GM19238 (cell line): ENCODE data around the gene CAMK4.
A peak's percentile ranks its signal among the peaks of the same experiment; 100 is the strongest.

Experiments used
- DNase-seq: peaks from one replicate; pipeline ENCODE4 v3.0.0; 2011; ENCODE audit warnings: low spot score; ENCODE audit not compliant: insufficient read length

Gene CAMK4

GRCh38 chr5:111223787-111224560 is at the start of gene CAMK4:
Gene CAMK4 (plus strand): TSS chr5:111224384. CDS start chr5:111224484, 100 bp downstream.
- peak; percentile 66 for DNase-seq

DNA sequence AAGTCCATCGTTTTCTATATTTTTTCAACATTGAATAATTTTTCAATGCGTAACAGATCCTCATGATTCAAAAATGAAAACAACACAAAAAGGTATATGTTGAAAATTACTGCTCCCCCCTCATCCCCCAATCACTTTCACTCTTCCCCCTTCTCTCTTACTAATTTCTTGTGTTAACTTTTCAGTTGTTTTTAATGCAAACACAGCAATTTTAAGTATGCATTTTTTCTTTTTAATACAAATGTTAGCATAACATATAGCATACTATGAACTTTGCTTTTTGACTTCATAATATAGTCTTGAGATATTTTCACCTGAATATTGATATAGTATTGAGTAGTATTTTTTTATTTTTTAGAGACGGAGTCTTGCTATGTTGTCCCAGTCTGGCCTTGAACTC is 41.1 kb upstream of the CAMK4 start:
- no peak for DNase-seq

DNA sequence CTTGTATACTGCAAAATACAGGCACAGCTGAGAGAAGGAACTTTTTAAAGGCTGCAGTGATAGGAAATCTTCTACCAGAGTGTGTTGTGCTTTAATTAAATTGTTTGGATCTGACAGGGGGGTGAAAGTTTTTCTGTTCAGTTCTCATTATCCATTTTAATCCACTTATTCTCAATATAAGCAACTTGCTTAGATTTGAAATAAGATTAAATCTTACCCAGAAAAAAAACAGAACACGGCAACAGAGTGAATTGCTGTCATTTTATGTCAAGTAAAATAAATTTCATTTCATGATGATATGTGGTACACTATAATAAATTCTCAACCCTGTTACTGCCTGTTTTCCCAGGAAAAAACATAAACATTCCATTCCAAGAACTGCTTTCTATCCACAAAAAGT is 37.1 kb upstream of the CAMK4 start:
- no peak for DNase-seq

DNA sequence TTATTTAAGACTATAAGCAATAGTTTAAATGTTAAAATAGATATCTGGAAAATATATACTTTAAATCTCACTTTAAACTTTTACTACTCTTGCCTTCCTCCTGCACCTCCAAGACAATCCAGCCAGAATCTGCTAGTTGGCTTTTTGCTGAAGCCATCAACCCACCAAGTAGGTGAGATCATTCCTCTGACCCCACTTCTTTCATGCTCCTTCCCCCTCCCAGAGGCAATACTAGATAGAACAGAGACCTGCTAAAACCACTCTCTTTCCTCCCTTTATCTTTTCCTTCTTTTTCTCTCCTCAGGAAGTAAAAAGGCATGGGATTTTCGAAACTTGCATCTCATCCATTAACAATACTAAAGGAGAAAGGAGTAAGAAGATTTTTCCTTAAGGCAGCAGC is 30.1 kb upstream of the CAMK4 start:
- DNase-seq, result no peak

GRCh38 chr5:111194925-111195324 is 29.3 kb upstream of the CAMK4 start:
- no peak for DNase-seq

GRCh38 chr5:111197523-111197922 is 26.7 kb upstream of the CAMK4 start:
- DNase-seq, result no peak

DNA sequence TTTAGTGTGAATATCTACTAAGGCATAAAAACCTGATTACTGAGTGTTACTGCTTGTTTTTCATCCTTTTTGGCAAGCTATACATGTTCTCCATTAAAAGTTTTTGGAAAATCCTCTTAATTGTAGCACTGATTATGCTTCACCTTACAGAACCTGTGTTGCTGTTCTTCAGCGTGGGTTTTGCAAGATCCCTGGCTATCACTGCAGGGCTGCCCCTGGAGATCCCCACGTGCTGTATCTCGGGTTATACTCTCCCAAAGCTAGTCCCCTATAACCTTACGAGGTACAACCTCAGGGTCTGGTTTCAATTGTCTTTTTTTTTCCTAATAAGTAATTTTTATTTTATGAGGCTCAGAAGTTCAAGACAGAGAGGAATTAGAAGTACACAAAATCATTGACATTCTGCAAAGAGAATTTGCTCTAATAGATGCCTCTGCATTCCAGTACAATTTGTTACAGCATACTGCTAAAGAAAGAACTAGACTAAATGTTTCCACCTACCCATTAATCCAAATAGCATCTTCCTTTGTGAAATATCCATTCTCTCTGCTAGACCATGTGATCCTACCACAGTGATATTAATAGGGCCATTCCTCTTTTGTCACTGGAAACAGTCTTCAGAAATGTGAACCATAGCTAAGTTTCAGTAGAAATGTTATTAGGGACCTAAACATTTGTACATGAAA is 25.8 kb upstream of the CAMK4 start:
- no peak for DNase-seq

- DNase-seq, result no peak
Measured at GRCh38 chr5:111200828-111201227, 23.4 kb upstream of the CAMK4 start.

DNA sequence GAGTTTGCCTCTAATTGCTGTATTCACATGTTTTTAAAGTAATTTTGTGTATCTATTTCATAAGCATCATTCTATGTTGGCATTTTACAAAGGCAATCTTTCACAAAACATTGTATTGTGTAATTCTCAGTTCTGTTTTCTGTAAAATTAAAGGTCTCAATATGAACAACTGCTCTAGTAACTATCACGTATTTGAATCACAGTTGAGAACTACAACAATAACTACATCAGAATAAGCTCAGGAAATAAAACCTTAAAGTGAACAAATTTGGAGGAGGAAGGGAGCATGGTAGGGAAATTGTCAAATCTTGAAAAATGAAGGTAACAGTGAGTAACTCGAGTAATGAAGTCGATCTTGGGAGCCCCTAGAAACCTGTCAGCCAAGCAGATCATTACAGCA is 22.5 kb upstream of the CAMK4 start:
- DNase-seq, result no peak

DNA sequence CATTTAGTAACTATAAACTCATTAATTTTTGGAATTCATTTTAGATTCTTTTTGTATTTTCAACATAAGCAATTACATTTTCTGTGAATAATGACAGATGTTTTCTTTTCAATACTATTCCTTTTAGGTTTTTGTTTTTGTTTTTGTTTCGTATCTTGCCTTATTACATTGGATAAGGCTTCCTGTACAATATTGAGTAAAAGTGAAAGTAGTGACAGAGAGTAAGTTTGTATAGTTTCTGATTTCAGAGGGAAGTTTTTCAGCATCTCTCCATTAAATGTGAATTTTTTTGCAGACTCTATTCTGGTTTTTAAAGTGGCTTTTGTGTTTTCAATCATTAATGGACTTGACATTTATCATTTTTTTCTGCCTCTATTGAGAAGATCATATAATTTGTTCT is 12.8 kb upstream of the CAMK4 start:
- no peak for DNase-seq

GRCh38 chr5:111214052-111214742 is 10.0 kb upstream of the CAMK4 start:
- no peak for DNase-seq

GRCh38 chr5:111215971-111216370 is 8.2 kb upstream of the CAMK4 start:
- no peak for DNase-seq

DNA sequence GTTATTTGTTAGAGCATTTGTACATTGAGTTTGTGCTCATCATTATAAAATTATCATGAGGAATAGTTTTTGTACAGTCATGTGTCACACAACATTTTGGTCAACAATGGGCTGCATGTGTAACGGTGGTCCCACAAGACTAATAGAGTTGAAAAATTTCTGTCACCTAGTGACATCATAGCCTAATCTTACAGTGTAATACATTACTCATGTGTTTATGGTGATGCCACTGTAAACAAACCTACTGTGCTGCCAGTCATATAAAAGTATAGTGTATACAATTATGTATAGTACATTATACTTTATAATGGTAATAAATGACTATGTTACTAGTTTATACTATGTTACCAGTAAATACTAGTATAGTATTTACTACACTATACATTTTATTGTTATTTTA is 3.0 kb upstream of the CAMK4 start:
- no peak for DNase-seq

GRCh38 chr5:111223101-111223786 is 940 bp upstream of the CAMK4 start:
- no peak for DNase-seq

GRCh38 chr5:111224561-111225345 is 569 bp downstream of the CAMK4 start:
- DNase-seq, result no peak

GRCh38 chr5:111225926-111226325 is 1.7 kb downstream of the CAMK4 start:
- no peak for DNase-seq

GRCh38 chr5:111226556-111226955 is 2.4 kb downstream of the CAMK4 start:
- DNase-seq, result no peak

GRCh38 chr5:111227226-111227782 is 3.1 kb downstream of the CAMK4 start:
- DNase-seq, result no peak

DNA sequence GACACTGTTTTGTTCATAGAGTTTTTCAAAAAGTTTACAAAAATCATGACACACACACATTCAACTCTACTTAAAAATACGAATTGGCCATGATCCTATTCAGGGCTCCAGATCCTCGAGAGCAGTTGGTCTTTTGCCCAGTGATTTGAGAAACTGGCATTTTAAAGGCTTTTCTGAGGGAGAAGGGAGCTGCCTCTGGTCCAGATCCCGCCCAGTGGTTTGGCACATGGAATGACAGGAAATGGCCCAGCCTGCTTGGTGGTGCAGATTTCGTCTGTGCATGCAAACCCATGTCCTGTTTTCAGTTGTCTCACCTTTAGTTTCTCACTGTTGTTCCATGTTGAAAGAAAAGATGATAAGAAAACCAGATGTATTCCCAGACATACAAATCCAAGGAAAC is 3.6 kb downstream of the CAMK4 start:
- no peak for DNase-seq

DNA sequence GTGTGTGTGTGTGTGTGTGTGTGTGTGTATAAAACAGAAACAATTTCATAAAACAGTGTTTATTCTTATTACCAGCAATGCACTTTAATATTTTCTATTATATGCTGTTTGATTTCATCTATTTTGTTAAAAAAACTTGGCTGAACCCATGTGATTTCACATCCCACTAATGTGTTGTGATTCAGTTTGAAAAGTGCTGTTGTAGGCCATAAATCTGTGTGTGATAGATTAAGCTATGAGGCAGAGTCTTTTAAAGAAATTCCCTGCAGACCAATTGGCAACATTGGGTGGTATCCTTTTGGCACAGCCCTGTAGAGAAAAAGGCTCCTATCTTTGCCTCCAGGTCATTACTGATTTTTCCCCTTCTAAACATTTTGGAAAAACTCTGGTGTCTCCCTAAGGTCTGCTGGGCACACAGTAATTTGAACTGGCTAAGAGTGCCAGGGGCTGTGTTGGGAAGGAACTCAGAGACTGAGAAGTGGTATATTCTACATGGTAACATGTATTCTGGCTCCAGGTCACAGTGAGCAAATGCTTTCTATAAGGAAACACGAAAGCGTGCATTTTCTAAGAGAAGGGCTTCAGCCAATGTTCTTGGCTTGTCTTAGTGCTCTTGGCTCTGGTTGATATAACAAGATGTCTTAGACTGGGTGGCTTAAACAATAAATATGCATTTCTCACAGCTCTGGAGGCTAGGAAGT is 4.5 kb downstream of the CAMK4 start:
- DNase-seq, result no peak
